OCI-LY3 (cell line): ENCODE results near the gene HMCN1.

ENCODE experiments used
- H2AFZ ChIP-seq: fragments of 200-600, 300-600 bp; shearing (Covaris generic); 2 replicates; pipeline ENCODE4 v1.6.0; 2014; ENCODE audit warnings: antibody characterized with exemption, low read depth, low read length
- H3K27ac ChIP-seq: fragments of 200-600, 300-600 bp; sonication (generic); 2 replicates; pipeline ENCODE4 v1.5.1; 2014; ENCODE audit warnings: mild to moderate bottlenecking, low read length, moderate library complexity, mixed read lengths
- H3K27me3 ChIP-seq: fragments of 200-600, 300-600 bp; sonication (generic); 2 replicates; pipeline ENCODE4 v1.6.1; 2014; ENCODE audit warnings: low read depth, low read length, mixed read lengths
- H3K36me3 ChIP-seq: fragments of 200-600, 300-600 bp; sonication (generic); replicated peaks from 2 replicates; pipeline ENCODE3; 2014; ENCODE audit warnings: low read depth, low read length, mixed read lengths
- H3K4me1 ChIP-seq: fragments of 300-600, 200-600 bp; sonication (generic); 2 replicates; pipeline ENCODE4 v1.6.1; 2014; ENCODE audit warnings: low read length, mixed read lengths
- H3K4me2 ChIP-seq: fragments of 200-600, 300-600 bp; sonication (generic); 2 replicates; pipeline ENCODE4 v1.6.1; 2014; ENCODE audit warnings: low read length, mixed read lengths
- H3K4me3 ChIP-seq: fragments of 300-600, 200-600 bp; sonication (generic); 2 replicates; pipeline ENCODE4 v1.5.1; 2014; ENCODE audit warnings: antibody characterized with exemption, mild to moderate bottlenecking, low read length, moderate library complexity
- H3K79me2 ChIP-seq: fragments of 300-600, 200-600 bp; shearing (Covaris generic); 2 replicates; pipeline ENCODE4 v1.6.1; 2014; ENCODE audit warnings: mild to moderate bottlenecking, low read length, mixed read lengths
- H3K9ac ChIP-seq: fragments of 300-600, 200-600 bp; shearing (Covaris generic); 2 replicates; pipeline ENCODE4 v1.6.0; 2014; ENCODE audit warnings: mild to moderate bottlenecking, low read length, moderate library complexity
- H3K9me3 ChIP-seq: fragments of 200-600, 300-600 bp; shearing (Covaris generic); 2 replicates; pipeline ENCODE4 v1.6.1; 2014; ENCODE audit warnings: low read length, mixed read lengths; ENCODE audit not compliant: insufficient read depth
- H4K20me1 ChIP-seq: fragments of 200-600, 300-600 bp; sonication (generic); 2 replicates; pipeline ENCODE4 v1.6.1; 2016; ENCODE audit warnings: low read length, mixed read lengths; ENCODE audit not compliant: insufficient read depth
- EZH2phosphoT487 ChIP-seq: fragments of 200-600 bp; shearing (Covaris generic); IDR thresholded peaks from 2 replicates; pipeline ENCODE4 v1.6.1; 2018; ENCODE audit warnings: antibody characterized with exemption, mixed run types, low read depth
- TF ChIP-seq, protein P1 (sequence below): fragments of 200-600, 300-600 bp; sonication (generic); IDR thresholded peaks from 2 replicates; pipeline ENCODE4 v1.5.1; 2014; ENCODE audit warnings: antibody characterized with exemption, low read length, low read depth

HMCN1 gene

DNA sequence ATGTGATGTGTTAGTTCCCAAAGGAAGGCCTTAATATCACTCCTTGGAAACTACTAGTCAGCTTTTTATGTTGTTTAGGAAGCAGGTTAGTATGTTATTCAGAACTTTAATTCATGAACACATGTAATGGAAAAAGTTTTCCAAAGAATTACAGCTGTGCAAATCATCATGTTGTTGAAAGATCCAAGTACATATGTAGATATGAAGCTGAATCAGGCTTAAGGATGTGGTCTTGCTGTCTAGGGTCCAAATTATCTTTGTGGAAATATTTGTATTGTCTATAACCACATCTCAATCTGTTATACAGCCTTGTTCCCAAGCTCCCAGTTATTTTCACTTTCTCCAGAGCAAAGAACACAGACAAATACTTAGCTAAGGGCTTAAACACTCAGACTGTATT is 409.3 kb downstream of the HMCN1 start:
- Histone ChIP-seq H3K27me3 (peaks cover 12% of the 10 kb centered on the region), H3K9ac (no peak overlapping the region), H4K20me1 (no peaks in the 10 kb centered on the region), H3K27ac (no peak overlapping the region), H3K4me2 (no peak overlapping the region), H3K9me3 (no peaks in the 10 kb centered on the region), H2AFZ (no peak overlapping the region), H3K4me3 (no peak overlapping the region), H3K36me3 (no peaks in the 10 kb centered on the region), H3K79me2 (no peaks in the 10 kb centered on the region), H3K4me1 (peaks cover 16% of the 10 kb centered on the region)
- TF ChIP-seq EZH2phosphoT487: no peak
- TF ChIP-seq, protein P1, sequence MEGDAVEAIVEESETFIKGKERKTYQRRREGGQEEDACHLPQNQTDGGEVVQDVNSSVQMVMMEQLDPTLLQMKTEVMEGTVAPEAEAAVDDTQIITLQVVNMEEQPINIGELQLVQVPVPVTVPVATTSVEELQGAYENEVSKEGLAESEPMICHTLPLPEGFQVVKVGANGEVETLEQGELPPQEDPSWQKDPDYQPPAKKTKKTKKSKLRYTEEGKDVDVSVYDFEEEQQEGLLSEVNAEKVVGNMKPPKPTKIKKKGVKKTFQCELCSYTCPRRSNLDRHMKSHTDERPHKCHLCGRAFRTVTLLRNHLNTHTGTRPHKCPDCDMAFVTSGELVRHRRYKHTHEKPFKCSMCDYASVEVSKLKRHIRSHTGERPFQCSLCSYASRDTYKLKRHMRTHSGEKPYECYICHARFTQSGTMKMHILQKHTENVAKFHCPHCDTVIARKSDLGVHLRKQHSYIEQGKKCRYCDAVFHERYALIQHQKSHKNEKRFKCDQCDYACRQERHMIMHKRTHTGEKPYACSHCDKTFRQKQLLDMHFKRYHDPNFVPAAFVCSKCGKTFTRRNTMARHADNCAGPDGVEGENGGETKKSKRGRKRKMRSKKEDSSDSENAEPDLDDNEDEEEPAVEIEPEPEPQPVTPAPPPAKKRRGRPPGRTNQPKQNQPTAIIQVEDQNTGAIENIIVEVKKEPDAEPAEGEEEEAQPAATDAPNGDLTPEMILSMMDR: no peak

DNA sequence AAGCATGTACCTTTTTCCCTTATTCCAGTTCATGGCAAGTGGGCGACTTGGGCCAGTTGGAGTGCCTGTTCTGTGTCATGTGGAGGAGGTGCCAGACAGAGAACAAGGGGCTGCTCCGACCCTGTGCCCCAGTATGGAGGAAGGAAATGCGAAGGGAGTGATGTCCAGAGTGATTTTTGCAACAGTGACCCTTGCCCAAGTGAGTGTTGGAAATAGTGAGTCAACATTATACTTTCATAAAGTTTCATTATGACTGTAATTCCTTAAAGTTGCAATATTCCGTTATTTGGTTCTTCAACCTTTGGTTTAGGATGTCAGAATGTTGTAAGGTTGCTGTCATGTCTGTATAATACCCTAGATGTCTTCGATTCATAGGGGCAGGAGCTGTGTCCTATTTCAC is 410.3 kb downstream of the HMCN1 start:
- Histone ChIP-seq H3K4me2 (no peak overlapping the region), H3K36me3 (no peaks in the 10 kb centered on the region)
- no peak for TF ChIP-seq EZH2phosphoT487
- TF ChIP-seq, protein P1: no peak

DNA sequence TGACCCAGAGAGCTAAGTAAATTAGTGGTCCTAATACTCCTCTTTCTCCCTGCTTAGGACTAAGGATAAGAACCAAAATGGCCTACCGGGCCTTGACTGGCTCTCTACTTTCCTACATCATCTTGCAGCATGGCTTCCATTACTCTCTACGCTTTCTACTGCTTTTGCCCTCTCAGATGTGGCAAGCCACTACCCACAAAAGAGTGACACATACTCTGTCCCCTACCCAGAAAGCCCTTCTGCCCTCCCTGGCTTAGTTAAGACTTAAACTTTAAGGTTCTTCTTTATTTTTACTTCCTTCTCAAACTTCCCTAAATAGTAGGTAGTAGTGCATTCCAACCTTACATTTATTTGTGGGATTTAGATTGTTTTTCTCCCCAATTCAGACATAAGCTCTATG is 412.8 kb downstream of the HMCN1 start:
- no peak overlapping the region for H3K9ac ChIP-seq
- no peak overlapping the region for H3K4me2 ChIP-seq
- H3K27me3 ChIP-seq: peaks cover 15% of the 10 kb centered on the region
- no peak overlapping the region for H2AFZ ChIP-seq
- H3K79me2 ChIP-seq: no peaks in the 10 kb centered on the region
- H3K4me3 ChIP-seq: no peak overlapping the region
- no peak for TF ChIP-seq EZH2phosphoT487
- TF ChIP-seq, protein P1: no peak
- no peaks in the 10 kb centered on the region for H4K20me1 ChIP-seq
- no peaks in the 10 kb centered on the region for H3K9me3 ChIP-seq
- H3K4me1 ChIP-seq: peaks cover 16% of the 10 kb centered on the region
- no peaks in the 10 kb centered on the region for H3K36me3 ChIP-seq
- H3K27ac ChIP-seq: no peak overlapping the region

More for the DNA sequence above, 410.3 kb downstream of the HMCN1 start:
- Histone ChIP-seq H2AFZ (no peak overlapping the region), H3K9me3 (no peaks in the 10 kb centered on the region), H3K27me3 (peaks cover 12% of the 10 kb centered on the region), H4K20me1 (no peaks in the 10 kb centered on the region), H3K9ac (no peak overlapping the region), H3K4me3 (no peak overlapping the region), H3K4me1 (peaks cover 16% of the 10 kb centered on the region), H3K27ac (no peak overlapping the region), H3K79me2 (no peaks in the 10 kb centered on the region)

DNA sequence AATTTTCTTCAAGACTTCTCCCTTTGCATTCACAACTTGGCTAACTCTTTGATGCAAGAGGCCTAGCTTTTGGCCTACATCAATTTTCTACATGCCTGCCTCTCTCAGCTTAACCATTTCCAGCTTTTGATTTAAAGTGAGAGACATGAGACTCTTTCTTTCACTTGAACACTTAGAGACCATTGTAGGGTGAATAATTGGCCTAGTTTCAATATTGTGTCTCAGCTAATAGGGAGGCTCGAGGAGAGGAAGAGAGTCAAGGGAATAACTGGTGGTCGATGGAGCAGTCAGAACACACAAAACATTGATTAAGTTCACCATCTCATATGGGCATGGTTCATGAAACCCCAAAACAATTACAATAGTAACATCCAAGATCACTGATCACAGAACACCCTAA is 415.4 kb downstream of the HMCN1 start:
- Histone ChIP-seq H3K4me2 (no peak overlapping the region), H3K9ac (no peak overlapping the region), H3K9me3 (no peaks in the 10 kb centered on the region), H3K4me3 (no peak overlapping the region), H4K20me1 (no peaks in the 10 kb centered on the region), H3K4me1 (peaks cover 12% of the 10 kb centered on the region), H3K36me3 (no peaks in the 10 kb centered on the region), H2AFZ (no peak overlapping the region), H3K79me2 (no peaks in the 10 kb centered on the region), H3K27ac (no peak overlapping the region), H3K27me3 (peaks cover 21% of the 10 kb centered on the region)
- TF ChIP-seq EZH2phosphoT487: no peak
- TF ChIP-seq, protein P1: no peak
